GOT3 (cell line): ENCODE results near the gene ZNF219.

ENCODE experiments used
- DNase-seq: peaks from one replicate; lab custom pipeline; 2025; ENCODE audit warnings: mixed read lengths; lab: John Stamatoyannopoulos, UW

ZNF219 gene

GRCh38 chr14:21098076-21098891 is at the start of gene ZNF219:
Gene ZNF219 (minus strand): TSS chr14:21098655. CDS start chr14:21093591, 5,064 bp downstream.
- no peak for DNase-seq

DNA sequence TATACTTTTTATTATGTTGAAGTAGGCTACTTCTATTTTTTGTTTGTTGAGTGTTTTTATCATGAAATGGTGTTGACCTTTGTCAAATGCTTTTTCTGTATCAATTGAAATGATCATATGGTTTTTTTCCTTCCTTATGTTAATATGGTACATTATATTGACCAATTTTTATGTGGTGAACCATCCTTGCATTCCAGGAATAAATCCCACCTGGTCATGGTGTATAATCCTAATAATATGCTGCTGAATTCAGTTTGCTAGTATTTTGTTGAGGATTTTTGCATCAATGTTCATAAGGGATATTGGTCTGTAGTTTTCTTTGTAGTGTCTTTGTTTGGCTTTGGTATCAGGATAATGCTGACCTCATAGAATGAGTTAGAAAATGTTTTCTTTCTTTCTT is 47.0 kb upstream of the ZNF219 start:
- no peak for DNase-seq

DNA sequence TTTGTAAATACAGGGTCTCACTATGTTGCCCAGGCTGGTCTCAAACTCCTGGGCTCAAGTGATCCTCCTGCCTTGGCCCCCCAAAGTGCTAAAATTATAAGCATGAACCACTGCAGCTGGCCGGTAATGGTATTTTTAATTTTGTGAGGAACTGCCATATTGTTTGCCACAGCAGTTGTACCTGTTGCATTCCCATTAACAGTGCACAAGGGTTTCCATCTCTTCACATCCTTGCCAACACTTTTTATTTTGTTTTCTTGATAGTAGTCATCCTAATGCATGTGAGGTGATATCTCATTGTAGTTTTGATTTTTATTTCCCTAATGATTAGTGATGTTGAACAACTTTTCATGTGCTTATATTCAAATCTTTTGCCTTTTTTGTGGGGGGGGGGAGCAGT is 43.9 kb upstream of the ZNF219 start:
- DNase-seq = no peak

DNA sequence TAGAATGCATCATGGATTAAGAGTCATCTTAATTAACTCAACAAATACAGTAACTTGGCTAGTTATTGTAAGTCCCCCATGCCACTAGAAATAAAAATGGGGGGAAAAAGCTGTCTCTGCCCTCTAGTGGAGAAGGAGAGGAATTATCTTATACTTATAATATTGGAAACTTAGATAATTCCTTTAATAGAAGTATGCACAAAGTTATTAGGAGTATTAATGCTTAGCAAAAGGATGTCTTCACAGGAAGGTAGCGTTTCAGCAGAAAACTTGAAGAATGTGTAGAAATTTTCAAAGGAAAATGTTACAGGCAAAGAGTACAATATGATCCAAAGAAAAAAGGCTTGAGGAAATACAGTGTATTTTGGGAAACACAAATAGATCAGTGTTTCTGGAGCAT is 37.6 kb upstream of the ZNF219 start:
- no peak for DNase-seq

GRCh38 chr14:21133901-21134300 is 35.4 kb upstream of the ZNF219 start:
- no peak for DNase-seq

GRCh38 chr14:21123429-21123828 is 25.0 kb upstream of the ZNF219 start:
- no peak for DNase-seq

- DNase-seq = no peak
Measured at GRCh38 chr14:21121122-21121521, 22.7 kb upstream of the ZNF219 start.

DNA sequence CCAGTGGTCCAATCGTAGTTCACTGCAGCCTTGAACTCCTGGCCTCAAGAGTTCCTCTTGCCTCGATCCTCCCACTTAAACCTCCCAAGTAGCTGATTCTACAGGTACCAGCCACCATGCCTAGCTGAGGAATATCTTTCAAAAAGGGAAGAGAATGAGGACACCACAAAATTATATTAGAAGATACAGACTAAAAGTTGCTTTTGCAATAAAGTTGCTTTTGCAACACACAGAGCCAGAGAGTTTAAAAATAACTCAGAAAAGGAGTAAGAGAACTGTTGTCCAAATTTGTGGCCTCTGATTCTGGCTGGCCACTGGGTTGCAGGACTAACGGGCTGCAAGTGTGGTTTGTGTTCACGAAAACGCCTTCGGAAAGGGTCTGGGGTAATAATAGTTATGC is 22.2 kb upstream of the ZNF219 start:
- no peak for DNase-seq

DNA sequence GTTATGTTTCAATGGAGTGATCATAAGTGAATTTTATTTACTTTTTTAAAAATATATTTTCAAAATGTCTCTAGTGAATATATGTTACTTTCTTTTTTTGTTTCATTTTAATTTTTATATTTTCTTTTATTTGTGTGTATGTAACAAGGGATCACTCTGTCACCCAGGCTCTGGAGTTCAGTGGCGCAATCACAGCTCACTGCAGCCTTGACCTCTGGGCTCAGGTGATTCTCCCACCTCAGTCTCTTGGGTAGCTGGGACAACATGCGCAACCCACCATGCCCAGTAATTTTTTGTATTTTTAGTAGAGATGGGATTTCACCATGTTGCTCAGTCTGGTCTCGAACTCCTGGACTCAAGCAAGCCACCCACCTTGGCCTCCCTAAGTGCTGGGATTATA is 20.5 kb upstream of the ZNF219 start:
- no peak for DNase-seq

GRCh38 chr14:21113369-21113768 is 14.9 kb upstream of the ZNF219 start:
- no peak for DNase-seq

DNA sequence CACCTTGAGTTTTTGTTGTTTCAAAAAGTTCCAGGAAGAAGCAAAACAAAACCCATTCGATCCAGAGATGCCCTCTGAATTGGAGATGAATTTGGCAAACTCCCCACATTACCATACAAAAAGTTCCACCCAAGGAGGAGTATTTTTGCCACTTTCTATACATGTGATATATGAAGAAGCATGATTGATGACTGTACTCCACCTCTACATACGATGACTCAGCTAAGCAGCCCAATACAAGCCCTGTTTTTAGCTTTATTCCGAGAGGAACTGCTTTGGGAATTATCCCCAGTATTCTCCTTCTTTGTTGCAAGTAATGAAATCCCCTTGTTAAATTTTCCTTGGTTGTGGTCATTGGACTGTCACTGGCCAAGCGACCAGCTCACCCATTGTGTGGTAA is 13.8 kb upstream of the ZNF219 start:
- DNase-seq = no peak

DNA sequence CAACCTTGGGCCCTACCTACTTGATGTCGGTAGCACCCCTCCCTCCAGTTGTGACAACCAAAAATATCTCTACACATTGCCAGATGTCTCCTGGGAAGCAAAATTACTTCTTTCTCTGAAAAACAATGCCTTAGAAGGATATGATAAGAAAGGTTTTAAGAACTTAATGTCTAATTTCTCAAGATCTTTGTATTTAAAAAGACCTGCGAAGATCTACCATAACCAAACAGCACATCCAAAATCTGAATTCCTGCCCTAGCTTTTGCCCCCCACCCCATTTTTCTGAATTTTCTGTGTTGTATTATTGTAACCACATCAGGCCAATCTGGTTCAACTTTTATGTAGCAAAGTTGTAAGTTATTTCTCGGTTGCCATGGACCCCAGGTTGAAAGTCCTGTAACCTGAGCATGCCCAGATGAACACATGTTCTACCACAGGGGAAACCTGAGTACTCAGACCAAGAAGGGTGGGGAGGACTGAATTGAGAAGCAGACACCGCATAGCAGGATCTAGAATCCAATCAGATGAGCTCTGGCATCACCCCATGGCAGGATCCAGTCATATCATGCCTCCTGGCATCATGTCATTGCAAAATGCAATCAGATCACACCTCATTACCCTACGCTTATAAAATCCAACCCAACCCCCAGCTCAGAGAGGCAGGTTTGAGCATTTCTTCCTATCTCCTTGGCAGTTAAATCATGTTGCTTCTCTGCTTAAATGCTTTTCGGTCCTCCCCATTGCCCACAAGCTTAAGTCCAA is 11.1 kb upstream of the ZNF219 start:
- DNase-seq = no peak

DNA sequence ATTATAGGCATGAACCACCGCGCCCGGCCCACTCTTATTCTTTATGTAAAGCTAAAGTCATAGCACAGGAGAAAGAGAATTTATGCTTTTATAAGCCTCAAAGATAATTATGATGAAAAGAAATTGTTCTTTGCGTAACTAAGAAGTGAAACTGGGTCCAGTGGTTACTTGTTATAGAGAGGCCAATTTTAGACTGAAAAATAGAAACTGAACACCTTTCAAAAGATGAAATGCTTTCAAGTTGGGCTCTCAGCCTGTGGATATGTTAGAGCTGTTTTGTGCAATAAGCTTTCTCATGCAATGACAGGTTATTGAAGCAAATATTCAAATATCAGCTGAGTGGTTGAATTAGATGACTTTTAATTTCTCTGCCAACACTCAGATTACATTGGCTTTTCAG is 10.3 kb upstream of the ZNF219 start:
- DNase-seq = no peak

DNA sequence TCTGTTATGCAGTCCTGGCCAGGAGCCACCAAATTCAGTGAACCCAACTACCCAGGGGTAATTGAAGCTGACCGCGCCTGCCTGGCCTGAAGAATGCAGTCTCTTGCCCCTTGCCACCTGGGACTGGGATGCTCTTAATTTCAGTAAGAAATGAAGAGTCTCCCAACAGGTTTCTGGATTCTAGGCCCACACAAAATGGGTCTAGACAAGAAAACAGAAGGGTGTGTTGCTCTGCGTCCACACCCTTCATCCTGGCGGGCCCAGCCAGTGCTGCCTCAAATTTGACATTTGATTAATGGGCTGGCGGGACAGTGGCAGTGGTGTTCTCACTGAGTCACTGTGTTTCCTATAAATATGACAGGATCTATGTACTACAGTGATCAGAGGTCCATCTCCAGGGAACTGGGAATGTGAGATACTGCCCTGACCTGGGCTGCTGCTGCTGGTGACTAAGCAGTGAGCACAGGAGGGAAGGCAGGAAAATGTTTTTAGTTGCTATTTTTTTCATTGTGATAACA is 8.9 kb upstream of the ZNF219 start:
- DNase-seq = no peak

GRCh38 chr14:21106498-21107282 is 8.2 kb upstream of the ZNF219 start:
- no peak for DNase-seq

DNA sequence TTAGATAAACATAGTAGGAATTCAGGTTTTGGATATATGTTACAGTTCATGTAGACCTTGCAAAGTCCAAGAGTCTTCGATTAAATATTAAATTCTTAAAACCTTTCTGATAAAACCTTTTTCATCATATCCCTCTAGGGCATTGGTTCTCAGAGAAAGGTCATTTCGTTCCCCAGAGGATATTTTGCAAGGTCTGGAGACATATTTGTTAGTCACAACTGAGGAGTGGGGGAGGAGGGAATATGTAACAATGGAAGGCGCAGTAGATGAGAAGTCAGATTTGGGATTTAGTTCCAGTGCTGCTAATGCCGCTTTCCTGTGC is 7.7 kb upstream of the ZNF219 start:
- DNase-seq = no peak

DNA sequence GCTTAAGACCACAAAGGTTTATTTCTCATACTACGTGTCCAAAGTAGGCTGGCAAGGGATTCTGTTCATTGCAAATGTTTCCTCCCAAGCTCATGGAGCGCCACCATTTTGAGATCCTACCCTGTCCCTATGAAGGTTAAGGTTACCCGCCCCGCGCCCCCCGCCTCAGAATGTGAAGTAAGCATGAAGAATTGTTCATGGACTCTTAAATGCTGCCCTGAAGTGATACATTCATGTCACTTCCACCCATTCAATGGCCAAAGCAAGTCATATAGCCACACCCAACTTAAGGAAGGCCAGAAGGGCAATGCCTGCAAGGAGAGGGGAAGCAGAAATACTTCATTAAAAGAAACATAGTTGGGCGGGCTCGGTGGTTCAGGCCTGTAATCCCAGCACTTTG is 6.6 kb upstream of the ZNF219 start:
- no peak for DNase-seq

DNA sequence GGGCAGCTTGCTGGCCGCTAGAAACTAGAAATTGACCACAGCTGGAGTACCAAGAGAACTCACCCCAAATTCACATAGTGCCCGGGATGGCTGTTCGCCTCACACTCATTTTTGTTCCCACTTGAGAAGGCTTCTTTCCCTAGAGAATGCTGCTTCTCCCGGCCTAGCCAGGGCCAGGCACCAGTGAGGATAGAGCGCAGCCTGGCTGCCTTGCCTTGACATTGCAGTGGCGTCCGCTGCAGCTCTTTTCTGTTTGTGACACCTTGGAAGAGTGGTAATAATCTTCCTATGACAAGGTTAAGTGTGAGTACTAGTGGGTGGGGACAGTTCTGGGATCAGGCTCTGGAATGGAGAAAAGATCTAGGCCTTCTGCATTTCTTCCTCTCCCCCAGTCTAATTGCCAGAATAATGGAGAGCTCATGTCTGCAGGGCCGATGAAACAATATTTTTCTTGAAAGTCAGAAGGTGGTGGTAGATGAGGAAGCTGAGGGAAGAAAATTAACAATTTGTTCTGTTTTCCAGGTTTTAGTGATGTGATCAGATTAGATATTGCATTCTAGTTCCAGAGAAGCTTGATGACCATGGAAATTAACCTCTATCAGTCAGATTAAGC is 6.1 kb upstream of the ZNF219 start:
- DNase-seq = no peak

- DNase-seq = peak; percentile 84
Measured at GRCh38 chr14:21103710-21104447, 5.4 kb upstream of the ZNF219 start.

GRCh38 chr14:21103411-21103709 is 4.9 kb upstream of the ZNF219 start:
- no peak for DNase-seq

DNA sequence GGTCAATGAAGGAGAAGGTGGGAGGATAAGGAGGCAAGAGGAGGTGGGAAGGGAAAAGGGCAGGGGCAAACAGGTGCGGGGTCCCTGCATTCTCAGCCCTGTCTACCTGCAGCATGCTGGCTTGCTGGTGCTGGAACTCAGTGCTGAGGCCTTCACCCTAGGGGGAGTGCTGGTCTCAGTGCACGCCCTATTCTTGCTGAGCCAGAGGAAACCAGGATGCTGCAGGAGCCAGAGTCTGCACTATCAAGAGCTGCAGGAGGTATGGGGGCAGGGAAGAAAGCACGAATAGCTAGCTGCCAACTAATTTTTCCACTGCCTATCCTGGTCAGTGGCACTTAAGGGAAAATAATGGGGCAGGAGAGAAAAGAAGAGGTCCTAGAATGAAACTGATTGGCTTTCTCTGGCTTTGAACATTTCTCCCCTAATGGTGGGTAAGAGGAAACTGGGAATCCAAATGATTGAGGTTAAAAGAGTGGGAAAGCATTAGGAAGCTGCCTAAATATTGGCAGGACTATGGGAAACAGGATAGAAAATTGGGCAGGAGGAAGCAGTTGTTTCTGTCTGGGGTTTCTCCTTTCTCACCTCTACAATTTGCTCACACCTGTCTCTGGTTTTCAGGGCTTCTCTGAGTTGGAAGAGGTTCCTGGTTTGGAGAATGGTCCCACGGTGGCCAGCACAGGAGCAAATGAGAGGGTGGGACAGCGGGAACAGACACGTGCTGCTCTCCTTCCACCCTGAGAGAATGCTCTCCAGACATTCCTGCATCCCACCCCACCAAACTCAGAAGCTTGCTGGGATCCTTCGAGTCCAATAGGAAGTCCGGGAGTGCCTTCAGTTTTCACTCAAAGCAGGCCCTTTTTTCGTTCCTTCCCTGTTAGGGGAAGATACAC is 4.3 kb upstream of the ZNF219 start:
- no peak for DNase-seq
